ENCODE measurements around the gene RPA1.

GRCh38 chr17:1865252-1866037, 35.6 kb downstream of the RPA1 start:
- TF ChIP-seq, protein P1, sequence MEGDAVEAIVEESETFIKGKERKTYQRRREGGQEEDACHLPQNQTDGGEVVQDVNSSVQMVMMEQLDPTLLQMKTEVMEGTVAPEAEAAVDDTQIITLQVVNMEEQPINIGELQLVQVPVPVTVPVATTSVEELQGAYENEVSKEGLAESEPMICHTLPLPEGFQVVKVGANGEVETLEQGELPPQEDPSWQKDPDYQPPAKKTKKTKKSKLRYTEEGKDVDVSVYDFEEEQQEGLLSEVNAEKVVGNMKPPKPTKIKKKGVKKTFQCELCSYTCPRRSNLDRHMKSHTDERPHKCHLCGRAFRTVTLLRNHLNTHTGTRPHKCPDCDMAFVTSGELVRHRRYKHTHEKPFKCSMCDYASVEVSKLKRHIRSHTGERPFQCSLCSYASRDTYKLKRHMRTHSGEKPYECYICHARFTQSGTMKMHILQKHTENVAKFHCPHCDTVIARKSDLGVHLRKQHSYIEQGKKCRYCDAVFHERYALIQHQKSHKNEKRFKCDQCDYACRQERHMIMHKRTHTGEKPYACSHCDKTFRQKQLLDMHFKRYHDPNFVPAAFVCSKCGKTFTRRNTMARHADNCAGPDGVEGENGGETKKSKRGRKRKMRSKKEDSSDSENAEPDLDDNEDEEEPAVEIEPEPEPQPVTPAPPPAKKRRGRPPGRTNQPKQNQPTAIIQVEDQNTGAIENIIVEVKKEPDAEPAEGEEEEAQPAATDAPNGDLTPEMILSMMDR (conservative IDR thresholded peaks at IDR 0.05; ENCODE audit: low read depth, low read length): peak; percentile 64
- no peak for TF ChIP-seq EZH2 (IDR thresholded peaks at IDR 0.05; ENCODE audit: low read length, unreplicated experiment)
- TF ChIP-seq EZH2phosphoT487 (IDR thresholded peaks at IDR 0.05; ENCODE audit: borderline replicate concordance, low read length): no peak

Data from PC-3 (cell line).